Measurements from ENCODE around the gene TBC1D22A. TPM values are rescaled to one million over a fixed set of nuclear protein-coding genes. Genes with fewer than 3 reads are reported as not detected.

TBC1D22A gene
- total and polyA plus RNA-seq, 2 experiments from 2014 or later = 9.6 to 13.3 TPM

GRCh38 chr22:46963672-46964545 lies 201.5 kb downstream of the TBC1D22A start:
- no peak overlapping the region for H3K4me3 Mint-ChIP-seq
- H3K36me3 Mint-ChIP-seq (ENCODE audit: low read depth) = no peaks in the 10 kb centered on the region
- Histone ChIP-seq H3K4me3 (no peak overlapping the region), H4K20me1 (replicated peaks; ENCODE audit: insufficient read depth) (no peaks in the 10 kb centered on the region; the same call in 1 of the 2 replicates), H3K4me2 (no peak overlapping the region), H2AFZ (no peak overlapping the region), H3K27ac (ENCODE audit: low read depth) (no peak overlapping the region), H3K27me3 (ENCODE audit: insufficient read depth) (no peaks in the 10 kb centered on the region), H3K9me2 (ENCODE audit: insufficient read depth) (no peaks in the 10 kb centered on the region), H3K79me2 (replicated peaks; ENCODE audit: insufficient read depth) (peaks cover 3% of the 10 kb centered on the region; the same call in 1 of the 2 replicates), H3K36me3 (ENCODE audit: insufficient read depth) (no peaks in the 10 kb centered on the region), H3K4me1 (ENCODE audit: insufficient read depth) (no peaks in the 10 kb centered on the region; the same call in 1 of the 2 replicates), H3F3A (replicated peaks; ENCODE audit: low read depth) (no peaks in the 10 kb centered on the region)
- no peak for ATAC-seq
- peaks cover 8% of the 10 kb centered on the region for H3K27me3 Mint-ChIP-seq (ENCODE audit: insufficient read depth, low read depth, poor library complexity)
- H3K27ac Mint-ChIP-seq = no peak overlapping the region
- TF ChIP-seq ZNF462 (CRISPR knock-in tag; IDR thresholded peaks at IDR 0.05) (no peak), ZNF331 (CRISPR knock-in tag; IDR thresholded peaks at IDR 0.05; ENCODE audit: low read depth) (no peak), EZH2 (IDR thresholded peaks at IDR 0.05; ENCODE audit: low read depth, unreplicated experiment) (no peak), EZH2phosphoT487 (IDR thresholded peaks at IDR 0.05; ENCODE audit: unreplicated experiment) (no peak)
- no peaks in the 10 kb centered on the region; the same call in 2 of the 3 replicates for H3K9me3 Mint-ChIP-seq
- no peak for DNase-seq (ENCODE audit: low spot score)
- peaks cover 23% of the 10 kb centered on the region for H3K4me1 Mint-ChIP-seq
